IMR-90 (cell line): ENCODE measurements around the gene ANKDD1B. TPM values are rescaled to one million over a fixed set of nuclear protein-coding genes. Genes with fewer than 3 reads are reported as not detected.
A peak's percentile ranks its signal among the peaks of the same experiment; 100 is the strongest.

Experiments
- ATAC-seq: fragments of 200-7000 bp; cut with Tn5 transposase; 2 replicates; pipeline ENCODE4 v1.9.1; 2020; ENCODE audit warnings: low read depth, mild to moderate bottlenecking, moderate library complexity
- BruUV-seq: library from RNA; stranded (reverse); fragments of 400-500 nt; replicated peaks from 2 replicates; lab custom pipeline; 2021; lab: Mats Ljungman, UMichigan
- CTCF ChIA-PET: fragments of 300-600 bp; formaldehyde crosslinking; extraction: SDS; loops from one replicate; lab custom pipeline; 2021; ENCODE audit warnings: antibody characterized with exemption; lab: Yijun Ruan, JAX
- POLR2A ChIA-PET: fragments of 300-600 bp; sonication (Branson Sonifier 250); formaldehyde crosslinking; loops from one replicate; lab custom pipeline; 2022; ENCODE audit warnings: antibody characterized with exemption; ENCODE audit not compliant: unreplicated experiment; lab: Charles Lee
- DNase-seq: peaks from one replicate; pipeline ENCODE4 v3.0.0; 2013
- H2AFZ ChIP-seq: replicated peaks from 2 replicates; pipeline ENCODE3; 2013; ENCODE audit warnings: low read length, mild to moderate bottlenecking; ENCODE audit not compliant: poor library complexity
- H2AK5ac ChIP-seq: 2 replicates; pipeline ENCODE4 v1.6.1; 2013; ENCODE audit warnings: low read depth, low read length, inconsistent platforms
- H2AK9ac ChIP-seq: replicated peaks from 2 replicates; pipeline ENCODE3; 2013; ENCODE audit warnings: mild to moderate bottlenecking, low read depth, low read length, moderate library complexity; ENCODE audit not compliant: poor library complexity
- H2BK120ac ChIP-seq: 2 replicates; pipeline ENCODE4 v1.6.1; 2013; ENCODE audit warnings: low read depth, low read length, inconsistent platforms
- H2BK15ac ChIP-seq: 3 replicates; pipeline ENCODE4 v1.6.1; 2013; ENCODE audit warnings: low read depth, low read length, inconsistent platforms
- H2BK20ac ChIP-seq: 2 replicates; pipeline ENCODE4 v1.6.1; 2013; ENCODE audit warnings: low read depth, mild to moderate bottlenecking, inconsistent platforms, low read length, moderate library complexity
- H2BK5ac ChIP-seq: 2 replicates; pipeline ENCODE4 v1.6.1; 2013; ENCODE audit warnings: mild to moderate bottlenecking, low read depth, low read length, inconsistent platforms; ENCODE audit not compliant: poor library complexity, severe bottlenecking
- H3K14ac ChIP-seq: replicated peaks from 2 replicates; pipeline ENCODE4 v1.6.1; 2013; ENCODE audit warnings: low read depth, low read length, inconsistent platforms
- H3K18ac ChIP-seq: 2 replicates; pipeline ENCODE4 v1.6.1; 2013; ENCODE audit warnings: low read depth, low read length, control low read depth
- H3K23ac ChIP-seq: 2 replicates; pipeline ENCODE4 v1.6.1; 2013; ENCODE audit warnings: low read depth, low read length, inconsistent platforms
- H3K27ac ChIP-seq: 2 replicates; pipeline ENCODE4 v1.5.1; 2013; ENCODE audit warnings: mild to moderate bottlenecking, control low read depth, low read length; ENCODE audit not compliant: insufficient read depth
- H3K27me3 ChIP-seq: 2 replicates; pipeline ENCODE4 v1.6.1; 2013; ENCODE audit warnings: low read length; ENCODE audit not compliant: control insufficient read depth, insufficient read depth
- H3K36me3 ChIP-seq: 2 replicates; pipeline ENCODE4 v1.6.1; 2013; ENCODE audit warnings: low read length, mixed read lengths; ENCODE audit not compliant: control insufficient read depth, insufficient read depth
- H3K4ac ChIP-seq: 2 replicates; pipeline ENCODE4 v1.6.1; 2013; ENCODE audit warnings: low read depth, low read length, inconsistent platforms
- H3K4me1 ChIP-seq: 2 replicates; pipeline ENCODE4 v1.6.1; 2013; ENCODE audit warnings: low read length, mixed read lengths; ENCODE audit not compliant: control insufficient read depth, insufficient read depth
- H3K4me2 ChIP-seq: 2 replicates; pipeline ENCODE4 v1.6.1; 2013; ENCODE audit warnings: low read depth, mild to moderate bottlenecking, control low read depth, low read length, moderate library complexity
- H3K4me3 ChIP-seq: 2 replicates; pipeline ENCODE4 v1.5.1; 2013; ENCODE audit warnings: low read depth, mild to moderate bottlenecking, control low read depth, low read length, moderate library complexity; ENCODE audit not compliant: insufficient read depth
- H3K56ac ChIP-seq: 2 replicates; pipeline ENCODE4 v1.6.1; 2013; ENCODE audit warnings: low read length, inconsistent platforms; ENCODE audit not compliant: insufficient read depth; ENCODE audit errors: extremely low read depth
- H3K79me1 ChIP-seq, 2 experiments: 2 replicates each; pipeline ENCODE4 v1.6.1; 2013; ENCODE audit warnings: low read length in 2 of 2, inconsistent platforms in 1 of 2, low read depth in 1 of 2
- H3K9ac ChIP-seq: 2 replicates; pipeline ENCODE4 v1.6.1; 2013; ENCODE audit warnings: low read depth, low read length, control low read depth
- H3K9me1 ChIP-seq: 2 replicates; pipeline ENCODE4 v1.6.1; 2013; ENCODE audit warnings: low read length, inconsistent platforms; ENCODE audit not compliant: insufficient read depth
- H3K9me3 ChIP-seq: 2 replicates; pipeline ENCODE4 v1.6.1; 2013; ENCODE audit warnings: low read length; ENCODE audit not compliant: control insufficient read depth, insufficient read depth
- H4K20me1 ChIP-seq: 2 replicates; pipeline ENCODE4 v1.6.1; 2013; ENCODE audit warnings: low read length, inconsistent platforms; ENCODE audit not compliant: insufficient read depth
- H4K5ac ChIP-seq: 2 replicates; pipeline ENCODE4 v1.6.1; 2013; ENCODE audit warnings: mild to moderate bottlenecking, low read depth, low read length, control low read depth
- H4K8ac ChIP-seq, 2 experiments: 2 replicates each; pipeline ENCODE4 v1.6.1; 2013; ENCODE audit warnings: low read depth in 2 of 2, low read length in 2 of 2, control low read depth in 1 of 2, inconsistent platforms in 1 of 2
- H4K91ac ChIP-seq: 2 replicates; pipeline ENCODE4 v1.6.1; 2013; ENCODE audit warnings: low read depth, low read length, inconsistent platforms; ENCODE audit not compliant: insufficient read depth
- BHLHE40 ChIP-seq: fragments of 150-350 bp; IDR thresholded peaks from 2 replicates; pipeline ENCODE4 v1.6.1; 2016; ENCODE audit warnings: mild to moderate bottlenecking, low read depth, low read length
- CEBPB ChIP-seq: IDR thresholded peaks from 2 replicates; pipeline ENCODE4 v1.6.1; 2012; ENCODE audit warnings: low read depth, low read length, improper control_type of control experiment
- FOS ChIP-seq: fragments of 150-350 bp; IDR thresholded peaks from 2 replicates; pipeline ENCODE4 v1.6.1; 2016; ENCODE audit warnings: low read depth, low read length
- MAZ ChIP-seq: IDR thresholded peaks from 2 replicates; pipeline ENCODE4 v1.6.1; 2012; ENCODE audit warnings: low read depth, mild to moderate bottlenecking, low read length, improper control_type of control experiment, moderate library complexity, borderline replicate concordance
- RAD21 ChIP-seq: IDR thresholded peaks from 2 replicates; pipeline ENCODE4 v1.6.1; 2012; ENCODE audit warnings: low read length, improper control_type of control experiment
- USF2 ChIP-seq: fragments of 150-350 bp; IDR thresholded peaks from 2 replicates; pipeline ENCODE4 v1.6.1; 2017; ENCODE audit warnings: mild to moderate bottlenecking, antibody characterized with exemption, low read length, low read depth
- WGBS, 2 experiments: methylation state at CpG; one replicate each; pipeline versions ENCODE4 v1.1.5 to v1.1.7; 2013; ENCODE audit warnings: missing lambda C conversion rate in 2 of 2; ENCODE audit not compliant: insufficient read length in 1 of 2; ENCODE audit errors: extremely low coverage in 2 of 2; 5-methylcytosine and 5-hydroxymethylcytosine counted together
- dilution Hi-C: fragments of 300-500 bp; cut with HindIII; formaldehyde crosslinking; loops from one replicate; pipeline ENCODE4 v1.14.3; 2018; ENCODE audit warnings: low sequenced_read_pairs; ENCODE audit not compliant: unreplicated experiment
- in situ Hi-C: fragments of 300-500 bp; cut with MboI; formaldehyde crosslinking; loops from 3 replicates; pipeline ENCODE4 v1.14.3; 2019; ENCODE audit warnings: low sequenced_read_pairs, inconsistent platforms, mixed read lengths
- intact Hi-C: fragments of 100-400 bp; cut with micrococcal nuclease; formaldehyde crosslinking; loops from 2 replicates; pipeline ENCODE4 v1.10.0; 2022
- polyA plus RNA-seq, 3 experiments: library from polyadenylated mRNA; depleted of rRNA; stranded (reverse); fragments of >200 nt; gene quantifications; 2 replicates each; pipeline ENCODE4 v1.2.3, GENCODE V29; 2012; ENCODE audit warnings: low replicate concordance in 1 of 3
- total RNA-seq: library from RNA; depleted of rRNA; stranded (reverse); fragments of >200 nt; gene quantifications from 2 replicates; pipeline ENCODE4 v1.2.3, GENCODE V29; 2012

The ANKDD1B gene
- total and polyA plus RNA-seq, 2 of the 4 experiments (the other 2 are of a cell fraction): 0.24 TPM; not detected in 1

- POLR2A ChIA-PET: no interaction called here
- intact Hi-C loops: loop anchor here (2.0 kb wide), 1 partner anchor 56 kb away; the partner anchor contains the start of genes CERT1 and POLK
- ATAC-seq: peak; percentile 94
Observed at GRCh38 chr5:75566710-75567309, 44.4 kb upstream of the ANKDD1B start.

More at GRCh38 chr5:75566710-75567309, 44.4 kb upstream of the ANKDD1B start:
- TF ChIP-seq FOS: peak; percentile 99
- peak; percentile 68; the same call in 1 of the 2 replicates for TF ChIP-seq BHLHE40
- no peak for TF ChIP-seq RAD21
- no peak for TF ChIP-seq MAZ
- TF ChIP-seq USF2: no peak
- TF ChIP-seq CEBPB: peak; percentile 60
- Histone ChIP-seq H3K23ac (0 out of 2 replicates have a peak overlapping the region, but pooled peaks have one; percentile 4), H4K5ac (no peak overlapping the region), H3K9me1 (peaks cover 4% of the 10 kb centered on the region), H3K4me1 (peaks cover 9% of the 10 kb centered on the region), H3K27me3 (no peaks in the 10 kb centered on the region), H3K27ac (peak overlapping the region; percentile 70), H3K36me3 (peaks cover 2% of the 10 kb centered on the region; the same call in 1 of the 2 replicates), H2BK20ac (no peak overlapping the region), H3K79me1 (peaks cover 6 to 39% of the 10 kb centered on the region in 2 experiments; a peak in 3 of 4 replicates), H4K91ac (peak overlapping the region; percentile 64), H3K14ac (peak overlapping the region; percentile 64; the same call in 1 of the 2 replicates), H2BK15ac (no peak overlapping the region; the same call in 2 of the 3 replicates), H2BK5ac (peak overlapping the region; percentile 73), H3K9ac (no peak overlapping the region), H2AK9ac (peak overlapping the region; percentile 11), H3K56ac (no peak overlapping the region), H3K18ac (peak overlapping the region; percentile 17; the same call in 1 of the 2 replicates), H4K20me1 (peaks cover 6% of the 10 kb centered on the region), H2BK120ac (peak overlapping the region; percentile 61), H3K4me3 (no peak overlapping the region), H3K4me2 (peak overlapping the region; percentile 81), H2AFZ (no peak overlapping the region), H2AK5ac (peak overlapping the region; percentile 83; the same call in 1 of the 2 replicates), H3K4ac (peak overlapping the region; percentile 44), H4K8ac (peak overlapping the region in 1 of 2 experiments; percentile 41; a peak in 1 of 4 replicates), H3K9me3 (peaks cover 2% of the 10 kb centered on the region; the same call in 1 of the 2 replicates)
- dilution Hi-C loops (no loop called here), in situ Hi-C loops (no loop called here)
- CTCF ChIA-PET: no interaction called here
- no TSS peak for BruUV-seq
- peak; percentile 96 for DNase-seq
- WGBS, 2 experiments: 79% methylated on average over 6 of the region's 6 CpGs; no CpG with 5 or more reads in 1 of the 2 experiments
